ENCODE results near the gene TBC1D21. TPM values are rescaled to one million over a fixed set of nuclear protein-coding genes. Genes with fewer than 3 reads are reported as not detected.

Gene TBC1D21
- total RNA-seq, 1 experiment from 2014 or later = not detected

- DNase-seq (ENCODE audit: low spot score) = no peak
- in situ Hi-C loops (cut with HindIII; ENCODE audit: low sequenced_read_pairs) = no loop called here
Measured at GRCh38 chr15:73902121-73903020, 29.0 kb downstream of the TBC1D21 start.

- in situ Hi-C loops (cut with HindIII; ENCODE audit: low sequenced_read_pairs) = no loop called here
- no peak for DNase-seq (ENCODE audit: low spot score)
Measured at GRCh38 chr15:73904026-73904815, 30.9 kb downstream of the TBC1D21 start.

- in situ Hi-C loops (cut with HindIII; ENCODE audit: low sequenced_read_pairs) = no loop called here
- DNase-seq (ENCODE audit: low spot score) = no peak
Measured at GRCh38 chr15:73905225-73905827, 32.0 kb downstream of the TBC1D21 start.

GRCh38 chr15:73906346-73907034 lies 33.1 kb downstream of the TBC1D21 start:
- in situ Hi-C loops (cut with HindIII; ENCODE audit: low sequenced_read_pairs) = no loop called here
- DNase-seq (ENCODE audit: low spot score) = no peak

GRCh38 chr15:73907035-73907408 lies 33.7 kb downstream of the TBC1D21 start:
- no peak for DNase-seq (ENCODE audit: low spot score)
- in situ Hi-C loops (cut with HindIII; ENCODE audit: low sequenced_read_pairs) = no loop called here

GRCh38 chr15:73908030-73908821 lies 34.9 kb downstream of the TBC1D21 start:
- DNase-seq (ENCODE audit: low spot score) = peak; percentile 84
- in situ Hi-C loops (cut with HindIII; ENCODE audit: low sequenced_read_pairs) = no loop called here

GRCh38 chr15:73908822-73909122 lies 35.4 kb downstream of the TBC1D21 start:
- in situ Hi-C loops (cut with HindIII; ENCODE audit: low sequenced_read_pairs) = no loop called here
- DNase-seq (ENCODE audit: low spot score) = no peak

- no peak for DNase-seq (ENCODE audit: low spot score)
- in situ Hi-C loops (cut with HindIII; ENCODE audit: low sequenced_read_pairs) = no loop called here
Measured at GRCh38 chr15:73909651-73910050, 36.3 kb downstream of the TBC1D21 start.

- in situ Hi-C loops (cut with HindIII; ENCODE audit: low sequenced_read_pairs) = no loop called here
- no peak for DNase-seq (ENCODE audit: low spot score)
Measured at GRCh38 chr15:73910522-73911303, 37.3 kb downstream of the TBC1D21 start.

GRCh38 chr15:73912030-73912596 lies 38.7 kb downstream of the TBC1D21 start:
- in situ Hi-C loops (cut with HindIII; ENCODE audit: low sequenced_read_pairs) = no loop called here
- no peak for DNase-seq (ENCODE audit: low spot score)

GRCh38 chr15:73914145-73914544 lies 40.8 kb downstream of the TBC1D21 start:
- in situ Hi-C loops (cut with HindIII; ENCODE audit: low sequenced_read_pairs) = no loop called here
- DNase-seq (ENCODE audit: low spot score) = no peak

- DNase-seq (ENCODE audit: low spot score) = no peak
- in situ Hi-C loops (cut with HindIII; ENCODE audit: low sequenced_read_pairs) = no loop called here
Measured at GRCh38 chr15:73915082-73915481, 41.7 kb downstream of the TBC1D21 start.

- in situ Hi-C loops (cut with HindIII; ENCODE audit: low sequenced_read_pairs) = no loop called here
- DNase-seq (ENCODE audit: low spot score) = no peak
Measured at GRCh38 chr15:73918784-73919183, 45.4 kb downstream of the TBC1D21 start.

GRCh38 chr15:73919706-73920105 lies 46.3 kb downstream of the TBC1D21 start:
- no peak for DNase-seq (ENCODE audit: low spot score)
- in situ Hi-C loops (cut with HindIII; ENCODE audit: low sequenced_read_pairs) = no loop called here

- in situ Hi-C loops (cut with HindIII; ENCODE audit: low sequenced_read_pairs) = no loop called here
- DNase-seq (ENCODE audit: low spot score) = no peak
Measured at GRCh38 chr15:73921254-73921925, 48.0 kb downstream of the TBC1D21 start.

GRCh38 chr15:73922186-73923151 lies 49.1 kb downstream of the TBC1D21 start:
- peak; percentile 16 for DNase-seq (ENCODE audit: low spot score)
- in situ Hi-C loops (cut with HindIII; ENCODE audit: low sequenced_read_pairs) = no loop called here
